H1 (cell line): Measurements from ENCODE around the gene RFXAP.

ENCODE experiments used
- CHD2 ChIP-seq: IDR thresholded peaks from 2 replicates; pipeline ENCODE4 v1.6.1; 2012; ENCODE audit warnings: low read length, improper control_type of control experiment
- CTCF ChIP-seq, 3 experiments: IDR thresholded peaks; 1 replicate in 2 of 3; 2 replicates in 1 of 3; pipeline versions ENCODE4 v1.5.1 to v1.6.1; 2011; ENCODE audit warnings: low read length in 3 of 3, mild to moderate bottlenecking in 3 of 3, inconsistent platforms in 2 of 3, low read depth in 1 of 3, moderate library complexity in 1 of 3; ENCODE audit not compliant: insufficient read depth in 1 of 3; ENCODE audit errors: control extremely low read depth in 1 of 3
- SP4 ChIP-seq: IDR thresholded peaks from 2 replicates; pipeline ENCODE4 v1.6.1; 2012; ENCODE audit warnings: low read length, inconsistent platforms

DNA sequence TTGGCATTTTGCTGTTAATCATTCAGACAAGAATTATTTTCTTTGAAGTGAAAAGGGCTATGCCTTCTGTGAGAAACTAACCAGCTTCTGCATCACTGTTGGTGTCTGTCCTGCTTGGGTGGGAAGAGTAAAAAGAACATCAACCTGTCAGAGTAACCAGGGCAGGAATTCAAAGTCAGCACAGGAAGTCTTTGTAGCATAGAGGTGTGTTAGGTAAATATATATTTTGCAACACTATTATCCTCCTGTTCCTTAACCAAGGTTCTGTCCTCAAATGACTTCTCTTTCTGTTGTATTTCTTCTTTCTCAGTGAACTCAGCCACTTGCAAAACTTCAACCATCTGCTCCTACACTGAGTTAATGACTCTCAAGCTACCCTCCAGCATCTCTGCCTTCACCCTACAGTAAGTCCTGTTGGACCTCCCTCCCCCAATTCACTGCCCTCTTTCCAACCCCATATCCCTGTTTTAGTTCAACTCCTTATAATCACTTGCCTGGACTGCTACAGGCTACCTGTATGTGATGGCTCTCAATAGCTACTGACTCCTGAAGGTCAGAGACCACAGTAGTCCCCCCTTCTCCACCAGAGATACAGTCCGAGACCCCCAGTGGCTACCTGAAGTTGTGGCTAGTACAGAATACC, 51.1 kb downstream of the RFXAP start:
- TF ChIP-seq CTCF (IDR thresholded peaks at IDR 0.05; ENCODE audit: control extremely low read depth in 1 of 3, insufficient read depth in 1 of 3, low read depth in 1 of 3, low read length in 3 of 3) (no peak), SP4 (no peak), CHD2 (no peak)
